IPS-11a (cell line): Measurements from ENCODE around the gene ATIC.

Experiments used
- H3K4me3 ChIP-seq: one replicate; pipeline ENCODE4 v1.5.1; 2013; ENCODE audit warnings: low read depth, low read length, control low read depth

ATIC gene

DNA sequence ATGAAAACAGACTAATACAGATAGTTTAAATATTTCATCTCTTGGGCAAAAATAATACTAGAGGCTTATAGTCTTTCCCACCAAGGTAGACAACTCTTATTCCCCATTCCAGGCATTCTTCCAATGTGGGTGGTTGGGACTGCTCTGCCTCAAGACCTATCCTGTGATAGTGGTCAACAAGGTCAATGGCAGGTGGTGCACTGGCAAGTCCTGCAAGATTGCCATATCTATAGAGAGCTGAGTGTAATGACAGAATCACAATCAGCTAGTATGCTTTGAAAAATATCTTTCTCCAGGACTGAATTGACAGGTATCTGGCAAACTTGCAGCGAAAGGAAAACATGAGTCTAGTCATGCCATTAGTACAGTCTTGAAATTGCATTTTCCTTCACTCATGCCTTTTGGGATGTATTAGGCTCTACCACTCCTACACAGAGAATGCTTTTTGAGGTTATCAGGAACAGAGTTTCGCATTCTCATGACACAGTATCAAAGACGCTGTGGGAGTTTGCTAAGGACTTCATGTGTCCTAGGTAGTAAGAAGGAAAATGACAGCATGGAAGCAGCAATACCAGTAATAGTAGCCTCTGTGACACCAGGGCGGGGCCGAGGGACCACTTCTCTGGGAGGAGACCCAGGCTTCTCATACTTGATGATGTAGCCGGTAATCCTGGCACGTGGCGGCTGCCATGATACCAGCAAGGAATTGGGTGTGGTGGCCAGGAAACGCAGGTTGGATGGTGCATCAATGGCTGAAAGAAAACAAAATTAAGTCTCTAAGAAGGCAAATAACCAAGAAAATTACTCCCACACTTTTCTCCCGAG is 63.0 kb downstream of the ATIC start:
- H3K4me3 ChIP-seq = no peak overlapping the region

DNA sequence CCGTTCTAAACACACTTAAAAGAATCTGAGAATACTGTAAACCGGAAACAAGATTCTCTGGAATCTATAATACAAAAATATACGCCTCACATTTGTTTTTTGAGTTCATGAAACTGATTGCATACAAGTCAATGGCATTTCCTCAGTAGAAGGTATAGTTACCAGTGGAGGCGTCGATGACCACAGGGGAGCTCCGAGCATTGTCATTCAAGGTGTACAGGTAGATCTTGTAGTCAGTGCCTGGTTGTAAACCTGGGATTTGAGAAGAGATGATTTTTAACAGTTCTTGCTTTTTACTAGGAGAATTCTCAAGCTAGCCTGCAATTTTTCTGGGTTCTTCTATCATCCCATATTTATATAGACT is 63.6 kb downstream of the ATIC start:
- H3K4me3 ChIP-seq = no peak overlapping the region

DNA sequence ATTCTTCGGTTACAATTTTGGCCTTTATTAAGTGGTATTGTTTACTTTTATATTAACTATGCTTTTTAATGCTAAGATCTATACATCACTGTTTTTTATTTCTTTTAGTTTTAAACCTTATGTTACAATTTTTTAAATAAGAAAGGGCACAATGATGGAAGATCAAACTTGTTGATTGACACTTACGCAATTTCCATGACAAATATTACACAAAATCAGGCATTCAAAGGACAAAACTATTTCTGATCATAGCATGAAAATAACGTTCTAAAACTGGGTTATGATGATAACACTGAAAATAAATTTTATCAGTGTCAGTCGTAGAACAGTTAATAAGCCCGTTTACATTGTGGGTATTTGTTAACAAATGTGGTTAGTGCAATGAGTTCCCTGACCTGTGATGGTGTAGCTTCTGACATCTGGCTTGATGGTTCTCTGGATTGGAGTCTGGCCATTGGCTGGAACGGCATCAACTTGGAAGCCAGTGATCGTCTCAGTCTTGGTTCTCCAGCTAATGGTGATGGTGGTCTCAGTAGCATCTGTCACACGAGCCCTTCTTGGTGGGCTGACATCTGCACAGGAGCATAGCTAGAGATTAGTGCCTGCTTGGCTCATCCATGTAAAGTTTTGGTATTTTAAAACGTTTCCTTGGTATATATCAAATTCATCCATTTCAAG is 64.4 kb downstream of the ATIC start:
- H3K4me3 ChIP-seq = no peak overlapping the region

DNA sequence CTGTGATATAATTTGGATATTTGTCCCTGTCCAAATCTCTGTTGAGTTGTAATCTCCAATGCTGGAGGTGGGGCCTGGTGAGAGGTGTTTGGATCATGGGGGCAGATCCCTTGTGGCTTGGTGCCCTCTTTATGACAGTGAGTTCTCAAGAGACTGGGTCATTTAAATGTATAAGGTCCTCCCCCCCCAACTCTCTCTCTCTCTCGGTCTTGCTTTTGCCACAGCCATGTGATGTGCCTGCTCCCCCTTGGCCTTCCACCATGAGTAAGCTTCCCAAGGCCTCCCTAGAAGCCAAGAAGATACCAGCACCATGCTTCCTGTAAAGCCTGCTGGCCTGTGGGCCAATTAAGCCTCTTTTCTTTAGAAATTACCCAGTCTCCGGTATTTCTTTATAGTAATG is 65.4 kb downstream of the ATIC start:
- no peak overlapping the region for H3K4me3 ChIP-seq

DNA sequence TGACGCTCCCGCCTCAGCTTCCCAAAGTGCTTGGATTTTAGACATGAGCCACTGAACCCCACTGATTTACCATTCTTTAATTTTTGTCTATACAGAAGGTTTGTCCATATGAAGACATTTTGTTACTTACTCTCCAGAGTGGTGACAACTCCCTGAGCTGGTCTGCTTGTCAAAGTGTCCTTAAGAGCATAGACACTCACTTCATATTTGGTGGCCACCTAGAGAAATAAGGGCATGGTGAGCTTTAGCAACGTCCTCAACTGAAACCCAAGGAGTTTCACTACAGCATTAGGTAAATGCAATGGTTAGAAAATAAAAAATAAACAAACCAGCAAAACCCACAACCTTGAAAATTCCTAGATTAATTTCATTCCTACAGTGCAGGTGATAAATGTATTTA is 66.2 kb downstream of the ATIC start:
- H3K4me3 ChIP-seq = no peak overlapping the region

DNA sequence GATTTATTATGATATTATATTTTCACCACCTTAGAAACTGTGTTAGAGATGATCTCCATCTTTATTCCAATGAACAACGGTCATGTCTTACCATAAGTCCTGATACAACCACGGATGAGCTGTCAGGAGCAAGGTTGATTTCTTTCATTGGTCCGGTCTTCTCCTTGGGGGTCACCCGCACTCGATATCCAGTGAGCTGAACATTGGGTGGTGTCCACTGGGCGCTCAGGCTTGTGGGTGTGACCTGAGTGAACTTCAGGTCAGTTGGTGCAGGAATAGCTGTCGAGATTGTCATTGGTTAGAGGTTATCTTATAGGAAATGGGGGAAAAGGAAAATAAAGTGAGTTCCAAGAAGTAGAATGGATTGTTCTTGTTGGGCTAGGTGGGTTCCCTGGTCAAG is 67.2 kb downstream of the ATIC start:
- no peak overlapping the region for H3K4me3 ChIP-seq

DNA sequence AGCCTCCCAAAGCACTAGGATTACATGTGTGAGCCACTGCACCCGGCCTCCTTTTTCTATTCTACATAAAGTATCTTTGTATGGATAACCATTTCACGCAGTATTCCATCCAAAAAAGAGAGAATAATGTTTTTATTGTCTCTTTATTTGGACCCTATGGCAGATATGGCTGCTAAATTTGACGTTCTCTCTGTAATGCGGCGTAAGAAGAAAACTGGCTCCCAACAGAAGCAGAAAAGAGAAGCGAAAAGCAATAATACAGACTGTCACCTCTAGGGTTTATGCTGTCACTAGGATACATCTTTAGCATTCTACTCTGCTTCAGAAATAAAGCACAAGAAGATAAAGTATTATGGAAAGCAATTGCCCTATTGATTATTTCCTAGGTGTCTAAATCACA is 68.1 kb downstream of the ATIC start:
- H3K4me3 ChIP-seq = no peak overlapping the region

DNA sequence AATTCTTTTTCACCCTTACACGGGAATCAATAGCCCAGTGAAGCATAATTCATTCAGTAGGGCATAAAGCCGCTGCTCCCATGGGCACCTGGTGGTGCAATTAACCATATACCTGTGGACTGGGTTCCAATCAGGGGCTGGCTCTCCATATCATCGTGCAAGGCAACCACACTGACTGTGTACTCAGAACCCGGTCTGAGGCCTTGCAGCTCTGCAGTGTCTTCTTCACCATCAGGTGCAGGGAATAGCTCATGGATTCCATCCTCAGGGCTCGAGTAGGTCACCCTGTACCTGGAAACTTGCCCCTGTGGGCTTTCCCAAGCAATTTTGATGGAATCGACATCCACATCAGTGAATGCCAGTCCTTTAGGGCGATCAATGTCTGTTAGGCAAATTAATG is 68.8 kb downstream of the ATIC start:
- no peak overlapping the region for H3K4me3 ChIP-seq

DNA sequence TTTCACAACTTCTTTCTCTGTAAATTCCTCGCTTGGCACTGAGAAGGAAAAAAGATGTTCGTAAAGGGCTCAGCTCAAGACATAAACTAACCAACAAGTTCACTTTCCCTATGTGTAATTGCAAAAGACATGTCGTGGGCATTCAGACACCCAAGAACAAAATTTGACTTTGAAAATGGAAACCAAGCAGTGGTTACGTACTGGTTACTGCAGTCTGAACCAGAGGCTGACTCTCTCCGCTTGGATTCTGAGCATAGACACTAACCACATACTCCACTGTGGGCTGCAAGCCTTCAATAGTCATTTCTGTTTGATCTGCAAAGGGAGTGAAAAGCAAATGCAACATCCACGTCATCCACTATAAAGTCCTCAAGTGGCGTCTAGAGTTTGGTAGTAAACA is 70.2 kb downstream of the ATIC start:
- no peak overlapping the region for H3K4me3 ChIP-seq

DNA sequence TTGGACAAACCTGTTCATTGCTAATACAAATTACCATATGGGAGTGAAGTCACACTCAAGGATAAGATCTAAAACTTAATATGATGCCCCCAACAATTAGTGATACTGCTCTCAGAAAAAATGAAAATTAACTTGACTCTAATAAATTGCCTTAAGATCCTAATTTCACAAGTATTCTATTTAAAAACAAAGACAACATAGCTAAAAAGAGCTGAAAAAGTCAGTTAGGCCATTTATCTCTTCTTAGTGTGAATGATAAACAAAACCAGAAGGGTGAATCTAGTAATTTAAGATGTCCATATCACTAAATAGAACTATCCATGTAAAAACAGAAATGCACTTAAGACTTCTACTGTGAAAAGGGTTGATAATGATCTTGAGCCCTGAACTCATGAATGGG is 70.6 kb downstream of the ATIC start:
- H3K4me3 ChIP-seq = no peak overlapping the region

DNA sequence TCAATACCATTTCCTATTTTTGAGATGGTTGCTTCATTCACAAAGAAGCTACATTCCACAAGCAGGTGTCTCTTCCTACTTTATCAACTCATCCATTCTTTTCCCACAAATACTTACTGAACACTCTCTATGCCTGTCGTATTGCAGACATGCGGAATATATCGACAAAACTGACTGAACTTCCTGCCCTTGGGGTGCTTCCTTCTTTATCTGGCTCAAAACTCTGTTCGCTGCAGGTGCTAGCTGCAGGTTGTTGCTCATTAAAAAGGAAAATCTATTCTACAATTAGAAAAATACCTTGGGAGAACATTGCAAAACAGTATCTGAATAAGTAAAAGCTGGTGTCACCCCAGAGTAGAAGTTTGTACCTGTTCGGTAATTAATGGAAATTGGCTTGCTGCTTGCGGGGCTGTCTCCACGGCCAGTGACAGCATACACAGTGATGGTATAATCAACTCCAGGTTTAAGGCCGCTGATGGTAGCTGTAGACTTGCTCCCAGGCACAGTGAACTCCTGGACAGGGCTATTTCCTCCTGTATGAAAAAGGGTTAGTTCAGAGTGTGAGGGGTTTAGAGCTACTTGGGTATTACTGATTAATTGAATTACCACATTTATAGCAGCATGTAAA is 71.9 kb downstream of the ATIC start:
- H3K4me3 ChIP-seq = no peak overlapping the region

DNA sequence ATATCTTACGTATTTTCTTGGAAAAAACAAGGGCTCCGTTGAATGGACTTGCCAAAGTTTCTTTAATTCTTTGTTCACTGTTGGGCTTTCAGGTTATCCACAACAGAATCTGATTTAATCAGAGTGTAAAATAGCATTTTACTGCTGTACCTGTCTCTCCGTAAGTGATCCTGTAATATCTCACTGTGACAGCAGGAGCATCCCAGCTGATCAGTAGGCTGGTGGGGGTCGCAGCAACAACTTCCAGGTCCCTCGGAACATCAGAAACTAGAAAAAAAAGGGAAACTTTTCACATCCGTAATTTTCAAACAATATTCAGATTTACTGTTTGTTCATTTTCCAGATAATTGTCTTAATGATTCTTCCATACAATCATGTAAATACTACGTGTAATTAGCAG is 72.9 kb downstream of the ATIC start:
- no peak overlapping the region for H3K4me3 ChIP-seq

DNA sequence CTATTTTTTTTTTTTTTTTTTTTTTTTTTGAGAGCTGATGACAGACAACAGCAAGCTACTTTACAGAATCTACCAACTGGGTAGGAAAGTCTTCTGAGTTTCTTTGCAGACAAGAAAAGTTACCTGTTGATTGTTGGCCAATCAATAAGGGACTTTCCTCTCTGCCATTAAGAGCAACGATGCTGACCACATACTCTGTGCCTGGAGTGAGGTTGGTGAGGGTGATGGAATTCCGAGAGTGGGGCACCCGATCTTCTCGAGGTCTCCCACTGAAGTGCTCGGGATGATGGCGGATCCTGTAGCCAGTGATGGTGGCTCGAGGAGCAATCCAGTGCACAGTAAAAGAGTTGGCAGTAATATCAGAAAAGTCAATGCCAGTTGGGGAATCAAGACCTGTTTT is 74.7 kb downstream of the ATIC start:
- H3K4me3 ChIP-seq = no peak overlapping the region

DNA sequence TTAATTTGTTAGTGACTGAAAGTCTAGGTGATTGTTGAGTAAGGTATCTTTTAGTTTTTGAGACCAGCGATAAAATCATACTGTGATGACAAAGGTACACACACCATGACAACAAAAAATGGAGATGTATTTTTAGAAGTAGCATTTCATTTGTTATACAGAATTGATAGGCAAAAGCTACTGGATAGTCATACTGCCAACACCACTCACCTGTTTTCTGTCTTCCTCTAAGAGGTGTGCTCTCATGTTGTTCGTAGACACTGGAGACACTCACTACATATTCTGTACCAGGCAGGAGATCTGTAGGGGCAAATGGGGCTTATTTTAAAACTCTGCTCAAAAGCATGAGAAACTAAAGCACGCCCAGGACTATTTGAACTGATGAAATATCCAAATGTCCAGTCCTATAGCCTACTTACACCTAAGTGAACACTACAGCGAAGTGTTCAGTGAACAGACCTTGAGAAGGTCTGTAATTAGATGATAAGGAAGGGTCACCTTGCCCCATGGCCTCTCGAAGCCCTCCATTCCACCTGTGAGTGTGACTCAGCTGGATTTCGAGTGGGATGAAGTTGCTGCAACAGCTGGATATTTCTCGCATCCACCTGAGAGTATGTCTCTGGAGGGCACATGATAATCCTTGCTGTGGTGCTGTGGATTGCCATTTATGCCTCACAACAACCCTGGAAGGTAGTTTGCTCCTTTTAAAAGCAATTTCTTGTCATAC is 76.3 kb downstream of the ATIC start:
- H3K4me3 ChIP-seq = no peak overlapping the region

DNA sequence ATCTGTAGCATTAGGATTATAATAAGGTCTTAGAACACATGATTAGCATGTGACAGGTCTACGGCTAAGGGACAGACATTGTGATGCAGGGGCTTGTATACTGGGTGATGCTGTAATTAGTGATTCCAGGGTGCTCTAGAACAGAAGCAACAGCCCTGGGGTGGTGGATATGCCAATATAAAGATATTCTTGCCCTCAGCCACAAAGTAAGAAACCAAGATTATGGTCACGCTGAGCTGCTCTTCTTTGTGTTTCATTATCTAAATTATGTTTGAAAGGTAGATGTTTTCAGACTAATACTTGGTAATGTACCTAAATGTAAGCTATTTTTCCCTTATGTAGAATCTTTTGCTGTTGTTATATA is 78.7 kb downstream of the ATIC start:
- no peak overlapping the region for H3K4me3 ChIP-seq

DNA sequence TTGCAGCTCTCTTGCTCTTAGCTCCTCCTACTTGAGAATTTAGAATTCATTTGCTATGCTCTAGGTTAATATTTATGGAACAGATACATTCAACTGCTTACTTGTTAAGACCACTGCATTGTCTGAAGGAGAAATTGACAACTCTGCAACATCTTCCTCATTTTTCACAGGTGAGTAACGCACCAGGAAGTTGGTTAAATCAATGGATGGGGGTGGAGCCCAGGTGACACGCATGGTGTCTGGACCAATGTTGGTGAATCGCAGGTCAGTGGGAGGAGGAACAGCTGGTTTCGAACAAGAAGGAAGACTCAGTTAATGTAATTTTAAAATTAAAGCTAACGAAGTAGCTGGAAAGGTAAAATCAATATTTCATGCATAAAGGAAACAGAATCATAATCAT is 79.7 kb downstream of the ATIC start:
- H3K4me3 ChIP-seq = no peak overlapping the region

DNA sequence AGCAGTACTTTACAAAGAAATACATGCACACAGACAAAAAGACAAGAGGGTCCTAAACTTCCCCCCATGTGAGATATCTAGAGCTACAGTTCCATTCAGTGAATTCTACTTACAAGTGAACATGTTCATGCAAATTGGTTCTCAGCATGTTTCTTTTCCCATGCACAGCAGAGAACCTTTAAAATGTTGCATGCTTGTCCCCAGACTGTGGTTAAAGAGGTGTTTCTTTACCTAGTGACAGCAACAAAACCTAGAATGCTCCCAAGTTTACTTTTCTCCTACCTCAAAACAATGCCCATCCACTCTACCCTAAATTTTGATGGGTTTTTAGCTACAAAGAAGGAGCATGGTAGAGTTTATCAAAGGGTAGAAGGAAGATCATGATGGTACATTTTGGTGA is 80.3 kb downstream of the ATIC start:
- H3K4me3 ChIP-seq = no peak overlapping the region

DNA sequence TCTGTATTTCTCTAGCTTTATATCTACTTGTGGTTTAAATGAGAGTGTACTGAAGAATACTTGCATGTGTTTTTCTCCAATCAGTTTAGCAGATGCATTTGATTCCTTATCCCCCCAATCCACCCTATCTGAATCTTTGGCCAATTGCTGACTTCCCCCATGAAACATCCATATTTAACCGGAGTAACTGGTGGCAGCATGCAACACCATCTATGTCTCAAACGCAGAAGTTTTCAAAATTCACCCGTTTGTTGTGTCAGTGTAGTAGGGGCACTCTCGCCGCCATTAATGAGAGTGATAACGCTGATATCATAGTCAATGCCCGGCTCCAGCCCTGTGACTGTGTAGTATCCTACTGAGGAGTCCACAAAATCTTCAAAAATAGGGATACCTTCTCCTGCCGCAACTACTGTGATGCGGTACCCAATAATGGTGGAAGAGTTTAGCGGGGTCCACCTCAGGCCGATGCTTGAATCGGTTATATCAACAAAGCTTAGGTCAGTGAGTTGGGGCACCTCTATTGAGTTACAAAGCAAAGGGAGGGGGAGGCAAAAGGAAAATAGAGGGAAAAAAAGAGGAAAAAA is 80.9 kb downstream of the ATIC start:
- no peak overlapping the region for H3K4me3 ChIP-seq

DNA sequence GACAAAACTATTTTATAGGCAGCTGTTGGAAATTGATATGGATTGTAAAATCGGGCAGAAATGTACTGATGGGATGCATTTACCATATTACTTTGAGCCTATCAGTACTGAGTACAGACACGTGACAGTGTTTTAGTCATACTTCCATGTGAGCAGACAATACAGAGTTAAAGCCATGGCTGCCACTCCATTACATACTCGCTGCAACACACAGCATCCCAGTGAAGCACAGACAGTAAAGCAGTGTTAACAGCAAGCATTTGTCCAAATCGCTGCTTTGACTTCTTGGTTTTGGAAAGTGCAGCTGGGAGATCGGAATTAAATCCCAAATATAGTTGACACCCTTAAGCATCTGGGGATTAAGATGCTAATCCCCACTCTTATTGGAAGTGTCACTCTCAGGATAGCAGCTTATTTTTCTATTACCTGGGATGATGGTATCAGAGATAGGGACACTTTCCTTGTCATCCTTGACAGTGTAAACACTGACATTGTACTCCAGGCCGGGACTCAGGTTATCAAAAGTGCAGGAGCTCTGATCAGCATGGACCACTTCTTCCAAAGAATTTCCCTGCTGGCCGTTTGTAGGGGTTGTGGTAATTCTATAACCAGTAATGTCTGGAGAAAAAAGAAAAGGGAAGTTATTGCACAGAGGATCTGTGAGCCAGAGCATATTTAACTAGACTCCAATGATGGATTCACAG is 82.4 kb downstream of the ATIC start:
- no peak overlapping the region for H3K4me3 ChIP-seq

DNA sequence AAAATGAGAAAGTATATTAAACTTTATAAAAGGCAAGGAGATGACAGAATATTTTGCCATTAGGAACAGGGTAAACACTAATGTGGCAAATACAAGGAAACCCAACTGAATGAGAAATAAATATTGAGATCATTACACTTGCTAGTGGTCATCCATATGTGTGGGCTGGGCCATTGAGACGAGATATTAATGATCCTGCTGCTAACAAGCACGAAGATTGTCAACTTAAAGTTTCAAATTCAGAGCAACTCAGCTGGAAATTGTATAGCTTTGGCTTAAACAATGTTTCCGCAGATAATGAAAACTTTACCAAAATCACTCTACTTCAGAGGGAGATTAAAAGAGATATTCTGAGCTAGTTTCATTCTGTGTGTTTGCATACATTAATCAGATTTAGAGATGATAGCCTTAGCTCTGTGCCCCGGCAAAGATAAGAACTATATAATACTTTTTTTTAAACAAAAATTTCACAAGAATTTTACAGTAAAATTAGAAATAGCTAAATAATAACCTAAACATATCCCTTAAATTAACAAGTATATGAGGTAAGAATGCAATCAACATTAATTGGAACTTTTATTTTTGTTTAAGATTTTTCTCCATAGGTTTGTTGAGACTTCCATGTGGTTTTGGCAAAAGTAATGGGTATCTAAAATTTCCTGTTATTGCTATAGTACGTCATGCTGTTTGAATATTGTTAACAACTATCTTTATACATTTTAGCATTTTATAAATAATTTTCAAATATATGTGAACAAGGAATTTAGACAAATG is 84.0 kb downstream of the ATIC start:
- H3K4me3 ChIP-seq = no peak overlapping the region
